EH (cell line): ENCODE data around the gene GALT.
A peak's percentile ranks its signal among the peaks of the same experiment; 100 is the strongest.

ENCODE experiments used
- DNase-seq: peaks from one replicate; pipeline ENCODE4 v3.0.0-alpha.2; 2015; ENCODE audit warnings: low read depth

The GALT gene

GRCh38 chr9:34684145-34684544 is 37.7 kb downstream of the GALT start:
- no peak for DNase-seq

GRCh38 chr9:34684816-34685215 is 38.3 kb downstream of the GALT start:
- DNase-seq, result no peak

- DNase-seq, result peak; percentile 5
Measured at GRCh38 chr9:34685591-34685990, 39.1 kb downstream of the GALT start.

DNA sequence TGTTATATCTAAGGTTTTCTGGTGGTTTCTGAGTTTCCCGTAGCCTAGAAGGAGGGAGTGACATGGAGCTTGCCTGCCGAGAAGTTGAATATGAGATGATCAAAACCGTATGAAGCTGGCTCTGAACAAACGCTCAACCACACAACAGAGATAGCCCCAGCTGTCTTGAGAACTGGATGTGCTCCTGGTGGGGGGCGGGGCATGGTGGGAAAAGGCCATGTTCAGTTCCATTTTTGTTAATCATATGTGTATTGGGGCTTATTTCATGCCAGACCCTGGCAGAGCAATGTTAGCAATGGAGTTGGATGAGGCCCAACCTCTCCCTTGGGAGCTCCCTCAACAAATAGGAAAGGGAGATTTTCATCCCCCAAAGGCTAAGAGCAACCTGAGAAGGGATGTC is 39.8 kb downstream of the GALT start:
- no peak for DNase-seq

GRCh38 chr9:34686732-34687131 is 40.3 kb downstream of the GALT start:
- peak; percentile 4 for DNase-seq

DNA sequence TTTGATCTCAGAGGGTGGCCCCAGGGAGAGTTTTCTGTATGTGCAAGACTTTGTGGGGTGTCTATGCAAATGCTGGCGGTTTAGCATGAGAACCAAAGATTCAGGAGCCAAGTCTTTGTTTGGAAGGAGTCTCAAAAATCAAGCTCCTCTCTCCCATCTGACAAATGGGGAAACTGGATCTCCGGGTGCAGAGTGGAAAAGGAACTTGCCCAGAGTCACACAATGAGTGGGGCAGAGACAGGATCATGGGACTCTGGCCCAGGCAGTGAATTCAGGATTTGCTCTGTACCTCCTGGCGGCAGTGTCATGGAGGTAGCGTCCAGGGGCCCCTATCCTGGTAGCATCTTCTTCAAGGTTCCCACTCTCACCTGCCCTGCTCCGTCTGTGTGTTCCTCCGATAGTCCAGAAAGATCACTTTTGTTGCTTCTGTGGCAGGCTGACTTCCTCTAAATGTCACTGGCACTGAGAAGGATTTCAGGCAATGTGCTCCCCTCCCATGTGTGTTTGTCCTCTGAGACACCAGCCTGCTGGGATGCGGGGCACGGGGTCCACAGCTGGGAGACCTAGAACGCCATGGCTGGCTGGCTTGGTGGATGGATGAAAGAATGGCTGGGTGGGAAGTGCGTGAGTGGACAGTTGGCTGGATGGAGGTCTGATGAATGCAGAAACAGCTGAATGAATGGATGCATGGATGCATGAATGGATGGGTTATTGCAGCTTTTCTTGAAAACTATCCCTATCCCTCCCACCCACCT is 41.0 kb downstream of the GALT start:
- DNase-seq, result no peak

GRCh38 chr9:34688329-34689115 is 42.0 kb downstream of the GALT start:
- DNase-seq, result no peak

DNA sequence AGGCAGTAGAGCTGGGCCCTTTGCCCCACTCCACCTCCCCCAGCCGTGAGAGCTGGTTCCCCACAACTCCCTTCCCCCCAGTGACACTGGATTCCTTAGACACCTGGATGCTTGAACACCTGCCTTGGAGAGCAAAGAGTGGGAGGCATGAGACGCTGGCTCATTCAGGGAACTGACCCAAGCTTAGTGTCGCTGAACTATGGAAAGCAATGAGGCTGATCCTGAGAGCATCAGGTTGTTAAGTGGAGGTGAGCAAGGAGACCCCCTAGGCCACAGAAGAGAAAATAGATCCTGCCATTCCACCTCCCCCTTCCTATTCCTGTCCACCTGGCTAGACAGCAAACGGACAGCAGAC is 42.6 kb downstream of the GALT start:
- DNase-seq, result no peak

GRCh38 chr9:34689512-34689911 is 43.0 kb downstream of the GALT start:
- DNase-seq, result no peak

- DNase-seq, result no peak
Measured at GRCh38 chr9:34690983-34691935, 44.8 kb downstream of the GALT start, which contains the start of gene CCL19. TSS of gene CCL19 (minus strand) at chr9:34691276. CDS start at chr9:34691139, 137 bp downstream.

GRCh38 chr9:34691936-34692315 is 45.5 kb downstream of the GALT start:
- DNase-seq, result no peak

- DNase-seq, result no peak
Measured at GRCh38 chr9:34693560-34693959, 47.1 kb downstream of the GALT start.

DNA sequence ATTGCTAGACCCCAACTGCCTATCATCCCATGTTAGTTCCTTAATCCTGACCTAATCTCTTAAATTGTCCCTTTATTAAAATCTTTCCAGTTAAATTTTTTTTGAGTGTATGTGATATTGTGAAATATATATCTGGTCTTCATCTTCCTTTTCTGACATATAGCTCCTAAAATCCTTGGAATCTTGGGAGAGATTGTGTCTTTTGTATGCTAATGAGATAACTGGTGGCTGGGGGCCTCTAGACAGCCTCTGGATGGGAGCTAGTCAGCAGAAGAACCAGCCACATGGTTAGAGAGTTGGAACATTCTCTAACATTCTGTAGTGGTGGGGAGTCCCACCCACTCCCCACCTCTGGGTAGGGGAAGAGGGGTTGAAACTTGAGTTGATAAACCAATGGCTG is 48.3 kb downstream of the GALT start:
- DNase-seq, result no peak
